Neuronal stem cell (in vitro differentiated cells): ENCODE measurements around the gene SPPL2C.

Source experiments
- DNase-seq: peaks from one replicate; pipeline ENCODE4 v3.0.0-alpha.2; 2013; ENCODE audit warnings: low spot score
- H2AFZ ChIP-seq: one replicate; pipeline ENCODE4 v1.6.1; 2013; ENCODE audit warnings: mild to moderate bottlenecking, low read length, inconsistent platforms
- H2AK5ac ChIP-seq: 2 replicates; pipeline ENCODE4 v1.6.1; 2013; ENCODE audit warnings: low read depth, mild to moderate bottlenecking, inconsistent platforms, low read length, moderate library complexity, mixed read lengths
- H2BK120ac ChIP-seq: 2 replicates; pipeline ENCODE4 v1.6.1; 2013; ENCODE audit warnings: low read depth, mild to moderate bottlenecking, inconsistent platforms, low read length, moderate library complexity, mixed read lengths
- H2BK12ac ChIP-seq: one replicate; pipeline ENCODE4 v1.6.1; 2013; ENCODE audit warnings: low read length, inconsistent platforms
- H2BK15ac ChIP-seq: 2 replicates; pipeline ENCODE4 v1.6.1; 2013; ENCODE audit warnings: mild to moderate bottlenecking, low read length, inconsistent platforms, mixed read lengths
- H2BK5ac ChIP-seq: one replicate; pipeline ENCODE4 v1.6.1; 2013; ENCODE audit warnings: inconsistent platforms, mild to moderate bottlenecking, low read length, moderate library complexity
- H3K14ac ChIP-seq: one replicate; pipeline ENCODE4 v1.6.1; 2013; ENCODE audit warnings: low read length, inconsistent platforms
- H3K18ac ChIP-seq: 2 replicates; pipeline ENCODE4 v1.6.1; 2013; ENCODE audit warnings: low read length, inconsistent platforms
- H3K23ac ChIP-seq: 2 replicates; pipeline ENCODE4 v1.6.1; 2013; ENCODE audit warnings: low read depth, mild to moderate bottlenecking, mixed read lengths, low read length, inconsistent platforms; ENCODE audit not compliant: poor library complexity
- H3K27ac ChIP-seq: replicated peaks from 3 replicates; pipeline ENCODE4 v1.5.1; 2013; ENCODE audit warnings: low read length, inconsistent platforms
- H3K27me3 ChIP-seq, 3 experiments: 2 replicates each; pipeline ENCODE4 v1.6.1; 2013; ENCODE audit warnings: low read length in 3 of 3, mild to moderate bottlenecking in 2 of 3, inconsistent platforms in 1 of 3, low read depth in 1 of 3, mixed read lengths in 1 of 3, moderate library complexity in 1 of 3; ENCODE audit not compliant: control insufficient read depth in 3 of 3, insufficient read depth in 3 of 3
- H3K36me3 ChIP-seq, 2 donors: replicated peaks in 1 of 2; 2 replicates each; pipeline ENCODE4 v1.6.1; 2013; ENCODE audit warnings: low read length in 2 of 2; ENCODE audit not compliant: control insufficient read depth in 2 of 2, insufficient read depth in 2 of 2
- H3K4ac ChIP-seq: 2 replicates; pipeline ENCODE4 v1.6.1; 2013; ENCODE audit warnings: inconsistent platforms, mild to moderate bottlenecking, low read length, moderate library complexity
- H3K4me1 ChIP-seq, 2 donors: 1 replicate in 1 of 2; 2 replicates in 1 of 2; pipeline ENCODE4 v1.6.1; 2013; ENCODE audit warnings: low read length in 2 of 2, low read depth in 1 of 2; ENCODE audit not compliant: control insufficient read depth in 2 of 2, insufficient read depth in 1 of 2
- H3K4me2 ChIP-seq: one replicate; pipeline ENCODE4 v1.6.1; 2013; ENCODE audit warnings: mild to moderate bottlenecking, low read length, inconsistent platforms; ENCODE audit not compliant: insufficient read depth, poor library complexity, severe bottlenecking
- H3K4me3 ChIP-seq, 2 donors: 2 replicates each; pipeline ENCODE4 v1.5.1; 2013; ENCODE audit warnings: low read length in 2 of 2, mild to moderate bottlenecking in 2 of 2, inconsistent platforms in 1 of 2, moderate library complexity in 1 of 2
- H3K79me1 ChIP-seq: one replicate; pipeline ENCODE4 v1.6.1; 2013; ENCODE audit warnings: low read depth, mild to moderate bottlenecking, inconsistent platforms, low read length, moderate library complexity
- H3K9ac ChIP-seq: one replicate; pipeline ENCODE4 v1.6.1; 2013; ENCODE audit warnings: mild to moderate bottlenecking, low read depth, low read length, inconsistent platforms; ENCODE audit not compliant: poor library complexity
- H3K9me3 ChIP-seq, 2 donors: replicated peaks in 1 of 2; 2 replicates each; pipeline versions ENCODE3 to v1.6.1; 2013; ENCODE audit warnings: low read length in 2 of 2, mild to moderate bottlenecking in 2 of 2, inconsistent platforms in 1 of 2, low read depth in 1 of 2, mixed read lengths in 1 of 2, moderate library complexity in 1 of 2; ENCODE audit not compliant: control insufficient read depth in 2 of 2, insufficient read depth in 1 of 2
- H4K8ac ChIP-seq: one replicate; pipeline ENCODE4 v1.6.1; 2013; ENCODE audit warnings: low read depth, mild to moderate bottlenecking, inconsistent platforms, low read length, moderate library complexity
- H4K91ac ChIP-seq: one replicate; pipeline ENCODE4 v1.6.1; 2013; ENCODE audit warnings: low read length, low read depth, mild to moderate bottlenecking, inconsistent platforms; ENCODE audit not compliant: poor library complexity
- WGBS, 2 donors: extraction: QIAGEN DNeasy Blood & Tissue Kit; methylation state at CpG; one replicate each; pipeline ENCODE4 v1.1.7; 2013; ENCODE audit warnings: missing lambda C conversion rate in 2 of 2, mixed read lengths in 1 of 2; ENCODE audit not compliant: insufficient read length in 2 of 2, insufficient replicate concordance in 1 of 2; ENCODE audit errors: extremely low coverage in 2 of 2; 5-methylcytosine and 5-hydroxymethylcytosine counted together

Gene SPPL2C

DNA sequence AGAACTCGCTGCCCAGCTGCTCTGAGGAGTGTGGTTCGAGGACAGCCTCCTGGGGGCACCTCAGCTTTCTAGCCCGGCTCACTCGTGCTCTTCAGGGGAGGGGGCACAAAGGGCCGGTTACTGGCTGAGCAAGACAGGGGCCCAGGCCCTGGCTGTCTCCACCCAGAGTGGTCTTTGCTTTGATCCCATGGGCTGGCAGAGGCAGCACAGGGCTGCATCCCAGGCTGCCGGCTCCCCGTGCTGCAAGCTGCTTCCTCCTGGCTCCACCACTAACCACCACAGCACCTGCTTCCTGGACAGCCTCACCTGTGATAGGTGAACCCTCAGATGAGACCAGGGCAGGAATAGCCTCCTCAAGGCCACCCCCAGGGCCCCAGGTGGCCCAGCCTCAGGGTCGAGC lies 6.8 kb downstream of the SPPL2C start:
- Histone ChIP-seq H3K79me1 (no peaks in the 10 kb centered on the region), H3K9me3 (no peaks in the 10 kb centered on the region), H3K27me3 (peaks cover 0 to 5% (median 0%) of the 10 kb centered on the region in 3 experiments), H3K9ac (no peak overlapping the region), H4K8ac (no peak overlapping the region), H3K14ac (no peak overlapping the region), H3K27ac (no peak overlapping the region), H2AFZ (no peak overlapping the region), H3K4me3 (no peak overlapping the region), H4K91ac (no peak overlapping the region), H3K4me1 (no peaks in the 10 kb centered on the region), H3K18ac (no peak overlapping the region), H3K4ac (no peak overlapping the region), H2AK5ac (no peak overlapping the region), H3K36me3 (no peaks in the 10 kb centered on the region), H2BK5ac (no peak overlapping the region), H2BK15ac (no peak overlapping the region), H3K23ac (no peak overlapping the region), H3K4me2 (no peak overlapping the region), H2BK12ac (no peak overlapping the region), H2BK120ac (no peak overlapping the region)
- no CpG with 5 or more reads among the region's 8 CpGs for WGBS, 2 donors
- no peak for DNase-seq

DNA sequence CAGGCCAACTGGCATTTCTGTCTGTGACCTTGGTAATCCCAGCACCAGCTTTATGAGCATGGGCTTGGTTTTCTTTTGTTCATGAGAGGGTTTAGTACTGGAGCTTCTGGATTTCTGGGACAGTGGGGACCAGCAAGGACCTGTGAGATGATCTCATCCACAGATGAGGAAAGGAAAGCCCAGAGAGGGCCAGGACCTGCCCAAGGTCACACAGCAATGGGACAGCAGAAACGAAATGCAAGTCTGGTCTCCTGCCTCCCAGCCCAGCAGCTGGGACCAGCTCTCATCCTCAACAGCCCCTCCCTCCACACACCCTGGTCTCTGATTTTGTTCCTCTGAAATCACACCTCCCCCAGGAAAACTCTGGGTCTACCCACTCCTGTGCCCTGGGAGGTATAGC lies 7.2 kb downstream of the SPPL2C start:
- H3K36me3 ChIP-seq = no peaks in the 10 kb centered on the region
- H3K14ac ChIP-seq = no peak overlapping the region
- H3K4me3 ChIP-seq = no peak overlapping the region
- H3K27ac ChIP-seq = no peak overlapping the region
- H3K9ac ChIP-seq = no peak overlapping the region
- H2BK120ac ChIP-seq = no peak overlapping the region
- H3K18ac ChIP-seq = no peak overlapping the region
- no peak overlapping the region for H2BK12ac ChIP-seq
- H2BK15ac ChIP-seq = no peak overlapping the region
- no peaks in the 10 kb centered on the region for H3K4me1 ChIP-seq
- no peak for DNase-seq
- no peak overlapping the region for H2AFZ ChIP-seq
- H3K79me1 ChIP-seq = no peaks in the 10 kb centered on the region
- H4K91ac ChIP-seq = no peak overlapping the region
- H3K27me3 ChIP-seq = peaks cover 0 to 5% (median 0%) of the 10 kb centered on the region in 3 experiments
- H2BK5ac ChIP-seq = no peak overlapping the region
- no peaks in the 10 kb centered on the region for H3K9me3 ChIP-seq
- H3K23ac ChIP-seq = no peak overlapping the region
- H4K8ac ChIP-seq = no peak overlapping the region
- H2AK5ac ChIP-seq = no peak overlapping the region
- no peak overlapping the region for H3K4ac ChIP-seq
- WGBS, 2 donors = no CpG with 5 or more reads among the region's 1 CpG
- H3K4me2 ChIP-seq = no peak overlapping the region

DNA sequence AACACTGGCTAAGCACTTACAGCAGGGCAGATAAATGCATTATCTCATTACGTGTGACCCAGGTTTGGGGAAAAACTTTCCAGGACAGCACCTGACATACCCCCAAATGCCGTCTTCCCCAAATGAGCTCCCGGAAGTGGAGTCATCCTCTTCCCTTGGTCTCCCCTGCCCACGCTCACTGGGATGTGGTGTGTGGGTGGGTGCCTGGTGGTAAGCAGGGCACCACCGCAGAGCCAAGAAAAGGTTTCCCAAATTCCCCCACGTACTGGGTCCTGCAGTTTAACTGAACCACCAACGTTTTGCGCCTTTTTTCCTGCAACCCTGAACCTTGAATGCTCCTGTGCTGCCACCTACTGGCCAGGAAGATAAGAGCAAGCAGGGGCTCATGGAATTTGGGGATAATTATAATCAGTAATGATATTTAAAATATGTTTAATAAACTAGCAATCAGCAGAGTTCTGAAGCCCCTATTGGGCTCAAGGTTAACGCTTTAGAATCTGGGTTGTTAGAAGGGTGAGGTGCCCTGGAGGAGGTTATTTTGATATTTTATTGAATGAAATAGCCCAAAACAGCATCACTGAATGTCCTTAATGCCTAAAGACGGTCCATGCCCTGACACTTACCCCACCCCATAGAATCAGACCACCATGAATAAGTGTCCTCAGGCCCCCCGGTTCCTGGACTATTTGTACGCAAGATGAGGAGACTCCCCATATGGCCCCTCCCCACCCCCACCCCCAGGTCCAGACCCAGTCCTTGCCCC lies 8.0 kb downstream of the SPPL2C start:
- no peak overlapping the region for H3K18ac ChIP-seq
- no peak overlapping the region for H3K4me3 ChIP-seq
- no peak overlapping the region for H3K27ac ChIP-seq
- no peaks in the 10 kb centered on the region for H3K4me1 ChIP-seq
- H2BK5ac ChIP-seq = no peak overlapping the region
- no peak overlapping the region for H3K23ac ChIP-seq
- no peak overlapping the region for H2BK12ac ChIP-seq
- no peak overlapping the region for H4K8ac ChIP-seq
- no peak overlapping the region for H3K9ac ChIP-seq
- peak; percentile 76 for DNase-seq
- no peak overlapping the region for H3K4ac ChIP-seq
- no peaks in the 10 kb centered on the region for H3K36me3 ChIP-seq
- H3K14ac ChIP-seq = no peak overlapping the region
- no CpG with 5 or more reads among the region's 12 CpGs for WGBS, 2 donors
- peaks cover 0 to 5% (median 0%) of the 10 kb centered on the region in 3 experiments for H3K27me3 ChIP-seq
- H2BK120ac ChIP-seq = no peak overlapping the region
- H2AFZ ChIP-seq = no peak overlapping the region
- no peak overlapping the region for H4K91ac ChIP-seq
- no peak overlapping the region for H3K4me2 ChIP-seq
- no peaks in the 10 kb centered on the region for H3K79me1 ChIP-seq
- H3K9me3 ChIP-seq = no peaks in the 10 kb centered on the region
- no peak overlapping the region for H2BK15ac ChIP-seq
- no peak overlapping the region for H2AK5ac ChIP-seq

DNA sequence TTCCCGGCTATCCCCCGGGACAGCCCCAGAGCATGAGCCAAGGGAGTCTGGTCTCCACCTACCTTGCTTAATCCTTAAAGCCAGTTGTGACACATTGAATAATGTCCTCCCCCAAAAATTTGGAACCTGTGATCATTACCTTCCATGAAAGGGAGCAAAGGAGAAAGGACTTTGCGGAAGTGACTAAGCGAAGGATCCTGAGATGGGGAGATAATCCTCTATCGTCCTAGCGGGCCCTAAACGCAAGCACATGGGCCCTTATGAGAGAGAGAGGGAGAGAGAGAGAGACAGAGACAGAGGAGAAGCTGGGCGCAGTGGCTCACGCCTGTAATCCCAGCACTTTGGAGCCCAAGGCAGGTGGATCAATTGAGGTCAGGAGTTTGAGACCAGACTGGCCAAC lies 9.5 kb downstream of the SPPL2C start:
- no peak overlapping the region for H3K23ac ChIP-seq
- H2AK5ac ChIP-seq = no peak overlapping the region
- H3K27ac ChIP-seq = no peak overlapping the region
- H3K79me1 ChIP-seq = no peaks in the 10 kb centered on the region
- H2BK120ac ChIP-seq = no peak overlapping the region
- no peak overlapping the region for H3K4ac ChIP-seq
- H2AFZ ChIP-seq = no peak overlapping the region
- no peaks in the 10 kb centered on the region for H3K36me3 ChIP-seq
- no peak overlapping the region for H3K14ac ChIP-seq
- peaks cover 0 to 5% (median 0%) of the 10 kb centered on the region in 3 experiments for H3K27me3 ChIP-seq
- H2BK15ac ChIP-seq = no peak overlapping the region
- no peak overlapping the region for H4K91ac ChIP-seq
- no peaks in the 10 kb centered on the region for H3K9me3 ChIP-seq
- no peak overlapping the region for H3K4me3 ChIP-seq
- no CpG with 5 or more reads among the region's 9 CpGs for WGBS, 2 donors
- no peak for DNase-seq
- no peak overlapping the region for H2BK5ac ChIP-seq
- no peak overlapping the region for H4K8ac ChIP-seq
- H3K4me2 ChIP-seq = no peak overlapping the region
- H3K9ac ChIP-seq = no peak overlapping the region
- no peaks in the 10 kb centered on the region for H3K4me1 ChIP-seq
- no peak overlapping the region for H2BK12ac ChIP-seq
- H3K18ac ChIP-seq = no peak overlapping the region
